ENCODE data around the gene TBC1D22B. TPM values are rescaled to one million over a fixed set of nuclear protein-coding genes. Genes with fewer than 3 reads are reported as not detected.

Gene TBC1D22B
- total and polyA plus RNA-seq, 9 of the 15 experiments (the other 6 are each of a cell fraction or from before 2014, with no cell fraction given): 4.8 to 24.2 (median 13.5) TPM

DNA sequence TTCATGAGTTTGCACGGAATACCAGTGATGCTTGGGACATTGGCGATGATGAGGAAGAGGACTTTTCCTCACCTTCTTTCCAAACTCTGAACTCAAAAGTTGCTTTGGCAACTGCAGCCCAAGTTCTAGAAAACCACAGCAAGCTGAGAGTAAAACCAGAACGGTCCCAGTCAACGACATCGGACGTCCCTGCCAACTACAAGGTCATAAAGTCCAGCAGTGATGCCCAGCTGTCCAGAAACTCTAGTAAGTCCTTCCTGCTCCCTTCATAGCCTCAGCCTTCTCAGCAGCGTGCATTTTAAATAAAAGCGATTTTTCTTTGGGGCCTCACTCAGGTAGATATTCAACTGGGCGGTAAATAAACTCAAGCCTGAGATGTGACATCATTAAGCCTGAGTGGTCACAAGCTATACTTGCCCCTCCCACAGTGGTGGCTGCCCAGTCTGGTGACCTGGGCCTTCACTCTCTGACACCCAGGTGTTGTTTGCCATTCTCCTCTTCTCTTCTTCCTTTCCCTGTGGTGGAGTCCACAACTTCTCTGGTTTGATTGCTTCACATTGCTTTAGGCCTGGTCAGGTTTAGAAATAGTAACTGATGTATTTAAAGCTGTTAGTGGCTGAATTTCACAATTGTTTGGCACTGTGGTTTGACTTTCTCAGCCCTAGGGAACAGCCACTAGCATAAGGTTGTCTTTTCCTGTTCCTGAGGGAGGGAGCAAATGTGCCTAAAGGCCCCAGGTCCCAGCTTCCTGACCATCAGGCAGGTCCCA is 22.0 kb downstream of the TBC1D22B start:
- Histone ChIP-seq H3K4me2 (ENCODE audit: insufficient read depth, low read length) (no peak overlapping the region), H2AFZ (ENCODE audit: low read depth, low read length) (no peak overlapping the region), H3K9ac (ENCODE audit: insufficient read depth in 1 of 2, low read depth in 2 of 2, low read length in 2 of 2) (no peak overlapping the region), H4K20me1 (replicated peaks; ENCODE audit: control insufficient read depth, insufficient read depth, low read length) (peaks cover 4% of the 10 kb centered on the region; the same call in 1 of the 2 replicates), H3K9me3 (replicated peaks; ENCODE audit: control insufficient read depth, insufficient read depth, low read depth, low read length) (no peaks in the 10 kb centered on the region), H3K36me3 (ENCODE audit: control insufficient read depth, insufficient read depth, low read length) (peaks cover 65% of the 10 kb centered on the region), H3K4me3 (no peak overlapping the region), H3K79me2 (ENCODE audit: control insufficient read depth, insufficient read depth, low read length) (peaks cover 19% of the 10 kb centered on the region; the same call in 1 of the 3 replicates), H3K27ac (ENCODE audit: extremely low read depth, low read depth, low read length) (no peak overlapping the region), H3K9me1 (ENCODE audit: control insufficient read depth, insufficient read depth, low read length) (no peaks in the 10 kb centered on the region), H3K4me1 (replicated peaks in 1 of 2; ENCODE audit: control insufficient read depth in 2 of 2, insufficient read depth in 2 of 2, low read length in 2 of 2) (peaks cover 0 to 2% of the 10 kb centered on the region in 2 experiments; a peak in 2 of 5 replicates), H3K27me3 (ENCODE audit: control insufficient read depth in 2 of 2, insufficient read depth in 2 of 2, low read length in 2 of 2) (no peaks in the 10 kb centered on the region)
- no TSS peak for BruUV-seq (replicated peaks)
- TF ChIP-seq RNF2 (IDR thresholded peaks at IDR 0.05) (no peak), CEBPB (tag; IDR thresholded peaks at IDR 0.05) (peak; percentile 34; the same call in 1 of the 2 replicates)
- ChIA-PET CTCF (ENCODE audit: low intra/inter-chr PET ratio) (no interaction called here), POLR2A (interaction anchor here (1.1 to 1.8 kb wide), 4 partner anchors 17 to 35 kb away, joined by 3 to 6 read pairs (median 5); partner anchors contain the start of genes TBC1D22B and TMEM217)
- FAIRE-seq (no peak), ATAC-seq (no peak; the same call in 2 of the 3 replicates), DNase-seq (ENCODE audit: extremely low read depth in 1 of 4, low spot score in 3 of 4) (no peak)
- in situ Hi-C loops (cut with MboI) (no loop called here), intact Hi-C loops (cut with micrococcal nuclease) (no loop called here)
- WGBS (ENCODE audit: insufficient coverage, low coverage, missing lambda C conversion rate): 93% methylated on average over 9 of the region's 9 CpGs

DNA sequence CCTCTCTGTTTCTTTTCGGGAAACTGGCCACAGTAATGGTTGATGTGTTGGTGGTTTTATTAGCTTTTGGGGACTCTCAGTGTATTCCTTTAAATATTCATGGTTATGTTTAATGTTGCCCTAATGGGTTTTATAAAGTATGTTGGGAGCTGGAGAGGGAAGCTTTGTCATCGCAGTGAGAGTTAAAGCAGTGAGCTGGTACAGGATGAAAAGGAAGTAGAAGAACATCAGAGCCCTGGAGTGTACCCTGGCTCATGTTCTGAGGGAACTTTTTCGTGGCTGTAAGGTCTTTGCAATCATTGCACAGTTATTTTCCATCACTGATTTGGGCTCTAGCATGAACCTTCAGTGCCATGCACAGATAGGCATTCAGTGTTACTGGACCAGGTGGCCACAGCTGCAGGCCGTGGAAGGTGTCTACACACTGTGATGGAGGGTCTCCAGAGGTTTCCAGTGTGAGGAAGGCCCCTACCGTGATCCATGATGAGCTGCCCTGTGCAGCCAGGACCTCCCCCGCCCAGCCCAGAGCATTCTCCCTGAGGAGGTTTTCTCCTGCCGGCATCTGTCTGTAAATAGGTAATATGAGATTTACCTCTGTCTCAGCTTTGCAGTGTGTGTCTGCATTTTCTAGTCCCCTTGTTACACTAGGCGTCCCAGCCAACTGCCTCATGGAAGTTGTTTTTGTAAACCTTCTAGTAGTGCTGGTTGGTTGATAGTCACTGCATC is 22.8 kb downstream of the TBC1D22B start:
- 0 out of 4 replicates have a peak overlapping the region, but pooled peaks of 1 of the 2 experiments have one; percentile 0 for H3K9ac ChIP-seq (ENCODE audit: insufficient read depth in 1 of 2, low read depth in 2 of 2, low read length in 2 of 2)
- TF ChIP-seq WHSC1 (IDR thresholded peaks at IDR 0.05; ENCODE audit: low read length): peak; percentile 31
- no peak for TF ChIP-seq ZKSCAN1 (IDR thresholded peaks at IDR 0.05; ENCODE audit: low read depth, low read length)
- no peaks in the 10 kb centered on the region for H3K9me3 ChIP-seq (replicated peaks; ENCODE audit: control insufficient read depth, insufficient read depth, low read depth, low read length)
- no peak overlapping the region for H3K27ac ChIP-seq (ENCODE audit: extremely low read depth, low read depth, low read length)
- ChIA-PET CTCF (ENCODE audit: low intra/inter-chr PET ratio) (no interaction called here), POLR2A (interaction anchor here (0.7 to 1.8 kb wide), 4 partner anchors 12 to 23 kb away, joined by 3 to 6 read pairs (median 5); partner anchors contain the start of genes TBC1D22B and TMEM217)
- H3K79me2 ChIP-seq (ENCODE audit: control insufficient read depth, insufficient read depth, low read length): peaks cover 16% of the 10 kb centered on the region; the same call in 1 of the 3 replicates
- H4K20me1 ChIP-seq (replicated peaks; ENCODE audit: control insufficient read depth, insufficient read depth, low read length): peaks cover 4% of the 10 kb centered on the region; the same call in 1 of the 2 replicates
- peaks cover 73% of the 10 kb centered on the region for H3K36me3 ChIP-seq (ENCODE audit: control insufficient read depth, insufficient read depth, low read length)
- H3K4me2 ChIP-seq (ENCODE audit: insufficient read depth, low read length): no peak overlapping the region
- WGBS (ENCODE audit: insufficient coverage, low coverage, missing lambda C conversion rate): 81% methylated on average over 8 of the region's 8 CpGs
- in situ Hi-C loops (cut with MboI) (no loop called here), intact Hi-C loops (cut with micrococcal nuclease) (no loop called here)
- BruUV-seq (replicated peaks): no TSS peak
- no peaks in the 10 kb centered on the region for H3K9me1 ChIP-seq (ENCODE audit: control insufficient read depth, insufficient read depth, low read length)
- ATAC-seq (no peak), FAIRE-seq (no peak), DNase-seq (ENCODE audit: extremely low read depth in 1 of 4, low spot score in 3 of 4) (no peak)
- H3K27me3 ChIP-seq (ENCODE audit: control insufficient read depth in 2 of 2, insufficient read depth in 2 of 2, low read length in 2 of 2): no peaks in the 10 kb centered on the region
- H2AFZ ChIP-seq (ENCODE audit: low read depth, low read length): no peak overlapping the region
- H3K4me1 ChIP-seq (replicated peaks in 1 of 2; ENCODE audit: control insufficient read depth in 2 of 2, insufficient read depth in 2 of 2, low read length in 2 of 2): peaks cover 0 to 2% of the 10 kb centered on the region in 2 experiments; a peak in 2 of 5 replicates
- H3K4me3 ChIP-seq: no peak overlapping the region
